HG03196 (cell line): ENCODE results near the gene CCDC43.

Experiments
- ATAC-seq: cut with Tn5 transposase; IDR thresholded peaks from one replicate; pipeline ENCODE4 v1.9.1; 2021; ENCODE audit not compliant: unreplicated experiment

Gene CCDC43

DNA sequence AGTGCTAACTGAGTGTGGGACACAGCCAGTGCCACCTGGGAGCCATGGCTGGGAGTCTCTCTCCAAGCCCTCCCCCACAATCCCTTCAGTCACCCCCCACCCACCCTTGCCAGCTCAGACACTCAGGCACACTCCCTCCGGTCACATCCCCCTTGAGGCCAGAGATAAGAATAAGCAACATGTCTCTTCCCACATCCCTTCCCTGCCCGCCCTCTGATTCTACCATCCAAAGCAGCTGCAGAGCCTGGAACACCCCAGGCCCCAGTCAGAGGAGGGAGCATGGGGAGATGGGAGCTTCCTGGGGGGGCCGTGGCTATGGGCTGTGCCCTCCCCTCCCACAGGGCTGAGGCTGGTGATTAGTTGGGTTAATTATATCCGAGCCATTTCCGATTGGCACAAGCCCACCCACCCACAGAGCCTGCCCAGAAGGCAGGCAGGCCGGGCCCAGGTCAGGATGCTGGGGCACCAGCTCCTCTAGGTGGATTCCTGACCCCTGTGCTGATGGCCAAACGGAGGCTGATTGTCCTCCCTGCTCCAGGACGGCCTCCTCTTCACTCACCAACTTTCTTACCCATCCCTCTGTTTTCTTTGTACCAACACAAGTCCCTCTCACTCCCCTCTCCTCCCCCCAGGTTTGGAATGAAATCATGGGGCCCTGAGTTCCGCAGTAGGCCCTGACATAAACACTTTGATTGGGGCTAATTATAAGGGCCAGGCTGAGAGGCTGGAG is 61.9 kb downstream of the CCDC43 start:
- ATAC-seq: no peak
